ENCODE measurements around the gene PTPRG. TPM values are rescaled to one million over a fixed set of nuclear protein-coding genes. Genes with fewer than 3 reads are reported as not detected.
A peak's percentile ranks its signal among the peaks of the same experiment; 100 is the strongest.
"Not testable (repeated sequence)": the region's sequence is repeated elsewhere in the genome, so short reads cannot be mapped to it uniquely, and the experiment has no call there.

PTPRG gene
- polyA plus RNA-seq, 5 donors, result 28.0 to 55.8 (median 48.4) TPM

DNA sequence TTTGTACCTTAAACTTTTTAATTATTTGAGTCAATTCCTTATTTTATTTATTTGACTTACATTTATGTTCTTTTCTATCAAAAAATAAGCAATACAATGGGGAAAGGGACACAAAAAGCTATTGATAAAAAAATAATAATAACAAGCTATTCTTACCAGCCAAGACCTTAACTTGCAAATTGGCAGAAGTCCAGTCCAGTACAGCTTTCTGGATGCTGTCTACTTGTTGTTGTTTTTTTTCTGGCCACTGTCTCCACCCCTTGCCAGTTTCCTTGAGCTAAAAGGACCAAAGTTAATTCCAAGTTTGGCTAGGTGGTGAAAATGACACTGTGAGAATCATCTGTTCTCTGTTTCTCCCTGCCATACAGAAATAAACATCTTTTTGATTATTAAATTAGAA lies 232.2 kb downstream of the PTPRG start:
- no peak for DNase-seq

DNA sequence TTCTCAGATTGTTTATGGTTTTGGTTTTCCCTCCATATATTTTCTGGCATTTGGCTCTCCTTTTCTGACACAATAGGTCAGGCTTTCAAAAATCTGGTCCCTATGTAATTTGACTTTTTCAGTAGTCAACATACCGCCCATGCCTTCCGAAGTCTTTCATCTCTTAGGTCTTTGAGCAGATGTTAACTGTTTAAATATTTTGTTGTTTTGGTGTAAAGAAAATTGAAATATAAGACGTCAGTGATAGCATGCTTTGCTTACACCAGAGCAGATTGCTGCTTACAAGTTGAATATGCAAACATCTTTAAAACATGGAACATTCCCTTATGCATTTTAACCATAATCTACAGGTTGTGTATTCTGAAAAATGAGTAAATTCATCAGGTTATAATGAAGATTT lies 233.0 kb downstream of the PTPRG start:
- DNase-seq, result no peak

DNA sequence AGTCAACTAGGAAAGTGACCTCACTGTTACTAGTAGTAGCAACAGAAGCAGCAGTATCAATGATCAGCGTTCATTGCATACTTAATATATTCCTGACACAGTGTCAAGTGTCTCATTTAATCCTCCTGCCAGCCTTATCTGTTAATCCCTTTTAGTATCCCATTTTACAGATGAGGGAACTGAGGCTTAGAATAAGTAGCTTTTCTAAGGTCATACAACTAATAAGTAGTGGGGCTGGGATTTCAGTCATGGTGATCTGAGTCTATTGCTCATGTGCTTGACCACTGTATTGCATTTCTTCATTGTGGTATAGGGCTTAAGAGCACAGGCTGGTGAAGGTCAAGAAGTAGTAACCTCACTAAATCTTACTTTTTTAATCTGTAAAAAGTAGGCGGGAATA lies 233.6 kb downstream of the PTPRG start:
- DNase-seq, result no peak

DNA sequence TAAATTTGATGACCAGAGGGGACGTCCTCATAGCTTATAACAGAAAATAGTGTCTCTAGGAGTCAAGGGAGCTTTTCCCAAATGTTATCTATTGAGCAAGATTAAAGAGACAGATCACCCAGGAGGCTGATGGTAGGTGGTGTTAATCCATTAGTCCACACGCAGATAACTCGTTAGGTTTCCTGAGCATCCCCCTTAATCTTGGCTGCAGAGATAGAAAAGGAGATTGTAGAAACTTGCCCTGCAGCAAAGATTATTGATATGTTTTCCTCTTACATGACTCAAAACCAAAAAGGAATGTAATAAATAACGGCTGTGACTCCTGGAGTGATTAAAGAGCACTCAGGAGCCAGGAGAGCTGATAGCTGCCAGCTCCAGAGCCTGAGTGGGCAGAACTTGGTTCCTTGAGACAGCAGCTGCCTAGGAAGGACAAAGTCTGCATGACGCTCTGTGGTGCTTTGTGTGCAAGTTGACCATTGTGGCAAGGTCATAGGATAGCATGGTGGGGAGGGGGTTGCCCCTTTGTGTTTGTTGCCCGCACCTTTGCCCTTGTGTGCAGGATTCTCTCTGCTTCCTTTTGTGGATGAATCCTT lies 234.8 kb downstream of the PTPRG start:
- no peak for DNase-seq

DNA sequence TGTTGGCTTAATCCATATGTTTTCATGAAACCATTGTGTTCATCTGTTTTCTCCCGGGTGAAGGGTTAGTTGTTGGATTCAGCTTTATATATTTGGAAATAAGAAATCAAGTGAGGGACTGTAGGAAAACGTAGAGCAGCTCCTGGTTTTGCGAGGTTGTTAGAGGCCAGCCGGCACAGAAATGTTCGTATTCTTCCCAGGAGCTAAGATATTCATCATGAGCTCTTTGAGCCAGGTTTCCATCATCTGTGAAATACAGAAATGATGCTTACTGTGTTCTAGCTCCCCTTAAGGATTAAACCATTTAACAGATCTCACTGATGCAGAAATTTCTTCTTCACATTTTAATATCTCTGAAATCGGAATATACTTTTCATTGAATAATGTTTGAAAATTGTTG lies 235.5 kb downstream of the PTPRG start:
- no peak for DNase-seq

DNA sequence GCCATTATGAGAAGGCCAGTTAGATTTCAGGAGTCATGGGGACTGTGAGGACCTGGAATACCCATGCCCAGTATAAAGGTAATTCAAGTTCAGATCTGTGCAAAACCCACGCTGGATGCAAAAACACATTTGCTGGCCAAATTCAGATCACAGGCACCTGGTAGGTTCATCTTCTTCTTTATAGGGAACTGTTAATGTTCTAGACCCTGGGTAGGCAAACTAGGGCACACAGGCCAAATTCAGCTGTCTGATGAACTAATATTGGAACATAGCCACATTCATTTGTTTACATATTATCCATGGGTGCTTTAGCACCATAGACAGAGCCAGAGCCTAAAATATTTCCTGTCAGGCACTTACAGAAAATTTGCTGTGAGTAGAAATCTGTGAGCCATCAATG lies 241.4 kb downstream of the PTPRG start:
- no peak for DNase-seq

DNA sequence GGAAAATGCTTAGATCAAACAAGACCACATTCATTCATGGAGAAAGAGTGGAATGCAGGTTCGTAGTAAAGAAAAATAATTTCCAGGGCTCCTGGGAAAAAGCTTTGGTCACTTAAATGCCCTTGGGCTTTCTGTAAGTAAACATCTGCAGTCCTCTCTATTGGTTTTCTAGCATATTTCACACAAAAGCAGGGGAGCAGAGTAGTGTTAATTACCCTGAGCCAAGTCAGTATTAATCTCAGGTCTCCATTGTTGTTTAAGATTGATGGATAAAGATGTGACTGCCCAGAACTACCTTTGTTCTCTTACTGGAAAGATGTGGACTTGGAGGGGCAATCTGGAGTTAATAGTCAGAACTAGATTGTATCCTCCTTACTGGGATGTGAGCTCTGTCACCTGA lies 242.6 kb downstream of the PTPRG start:
- DNase-seq, result no peak

DNA sequence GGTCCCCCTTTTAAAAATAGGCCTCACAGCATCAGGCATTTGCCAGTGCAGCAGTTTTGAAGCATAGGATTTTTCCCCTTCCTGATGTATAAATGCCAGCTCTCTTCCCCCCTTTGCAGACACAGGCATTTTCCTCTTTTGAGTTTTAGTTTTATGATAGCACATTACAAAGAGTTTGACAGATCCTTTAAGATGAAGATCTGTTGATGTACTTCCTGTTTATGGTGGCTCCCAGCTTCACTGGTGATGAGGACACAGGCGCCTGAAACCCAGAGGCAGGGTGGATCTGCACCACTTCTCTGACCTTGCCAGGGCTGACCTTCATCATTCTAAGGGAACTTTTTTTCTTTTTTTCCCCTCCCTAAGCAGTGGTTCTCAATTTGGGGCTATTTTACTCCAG lies 243.4 kb downstream of the PTPRG start:
- no peak for DNase-seq

- DNase-seq, result no peak
Measured at GRCh38 chr3:61805510-61806080, 244.2 kb downstream of the PTPRG start.

DNA sequence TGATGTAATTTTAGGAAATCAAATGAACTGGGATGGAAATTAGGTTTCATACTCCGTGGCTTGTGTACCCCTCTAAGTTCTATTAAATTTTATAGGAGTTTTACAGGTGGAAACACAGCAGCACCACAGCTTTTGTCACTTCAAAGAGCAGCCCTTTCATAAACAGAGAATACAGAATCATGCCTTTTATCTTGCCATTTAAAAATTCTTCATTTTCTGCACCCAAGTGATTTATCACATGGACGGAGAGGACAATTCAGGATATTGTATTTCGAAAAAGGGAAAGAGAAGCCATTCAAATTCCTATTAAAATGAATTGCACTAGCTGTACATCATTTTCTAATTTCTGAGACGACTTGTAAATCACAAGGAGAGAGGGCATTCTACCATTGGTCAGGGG lies 245.4 kb downstream of the PTPRG start:
- no peak for DNase-seq

- no peak for DNase-seq
Measured at GRCh38 chr3:61807865-61808276, 246.5 kb downstream of the PTPRG start.

DNA sequence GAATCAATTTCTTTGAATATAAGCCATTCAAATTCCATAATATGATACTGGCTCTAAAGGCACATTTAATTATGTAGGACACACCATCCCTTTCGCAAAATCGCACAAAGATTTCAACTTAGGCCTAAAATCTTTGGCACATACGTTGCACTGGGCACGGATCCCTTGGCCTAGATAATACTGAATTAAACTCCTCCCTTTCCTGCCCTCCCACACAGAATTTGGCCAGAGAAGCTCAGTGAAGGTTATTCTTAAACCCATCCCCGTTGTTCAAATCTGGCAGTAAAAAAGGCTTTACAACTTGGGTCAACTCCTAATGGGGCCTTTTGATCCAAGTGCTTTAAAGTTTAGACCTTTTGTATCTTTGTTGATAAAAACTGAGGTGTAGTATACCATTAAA lies 247.2 kb downstream of the PTPRG start:
- peak; percentile 59 to 65 for DNase-seq

DNA sequence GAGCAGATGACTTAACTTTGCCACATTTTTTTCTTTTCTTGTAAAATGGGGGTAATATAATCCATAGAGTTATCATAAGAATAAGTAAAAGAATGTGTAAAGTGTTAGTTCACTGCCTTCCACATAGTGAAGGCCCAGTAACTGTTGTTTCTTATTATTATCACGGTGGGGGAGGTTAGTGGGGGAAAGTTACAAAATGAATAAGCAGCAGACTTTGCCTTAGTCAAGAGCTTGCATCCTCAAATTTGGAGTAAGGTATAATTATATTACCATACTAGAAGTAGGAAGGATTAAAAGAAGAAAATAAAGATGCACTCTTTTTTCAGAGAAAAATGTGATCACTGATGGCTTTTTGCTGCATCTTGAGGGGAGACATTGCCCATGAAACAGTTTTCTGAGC lies 247.6 kb downstream of the PTPRG start:
- no peak for DNase-seq

- DNase-seq, result peak; percentile 55 to 62
Measured at GRCh38 chr3:61809879-61810278, 248.5 kb downstream of the PTPRG start.

DNA sequence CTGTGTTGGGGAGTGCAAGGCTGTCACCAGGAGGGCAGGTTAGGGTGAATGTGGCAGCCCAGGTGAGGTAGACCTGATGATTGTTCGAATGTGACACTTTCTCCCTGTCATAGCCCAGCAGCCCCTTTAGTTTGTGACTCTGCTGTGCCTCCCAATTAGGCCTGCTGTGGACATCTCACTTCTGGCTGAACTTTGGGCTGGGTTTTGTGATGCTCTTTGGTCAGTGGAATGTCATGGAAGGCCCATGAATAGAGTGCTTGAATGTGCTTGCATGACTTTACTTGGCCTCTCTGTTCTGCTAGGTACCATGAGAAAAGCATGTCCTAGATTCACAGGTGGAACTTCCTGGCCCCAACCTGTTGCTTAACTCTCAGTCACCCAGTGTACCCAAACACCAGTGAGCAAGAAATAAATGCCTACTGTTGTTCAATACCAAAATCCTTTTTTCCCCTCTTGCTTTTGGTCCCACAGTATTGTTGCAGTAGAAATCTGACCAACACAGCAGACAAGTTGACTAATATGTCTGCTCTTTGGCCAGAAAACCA lies 249.7 kb downstream of the PTPRG start:
- DNase-seq, result no peak

GRCh38 chr3:61811652-61812051 lies 250.3 kb downstream of the PTPRG start:
- DNase-seq, result no peak

DNA sequence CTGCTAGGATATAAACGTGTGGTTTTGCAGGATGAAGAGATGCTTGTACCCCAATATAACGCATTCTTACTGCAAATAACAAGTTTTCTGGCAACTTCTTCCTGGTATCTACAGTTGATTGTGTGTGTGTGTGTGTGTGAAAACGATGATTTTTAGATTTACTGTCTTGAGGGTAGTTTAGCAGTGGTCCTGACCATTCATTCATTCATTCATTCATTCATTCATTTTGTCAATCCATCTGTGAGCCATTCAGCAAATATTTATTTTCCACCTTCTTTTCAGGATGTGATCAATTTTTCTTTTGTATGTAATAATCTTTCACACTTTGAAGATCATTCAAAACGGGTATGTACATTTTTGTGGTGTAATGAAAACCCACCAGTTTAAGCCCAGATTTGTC lies 250.7 kb downstream of the PTPRG start:
- no peak for DNase-seq

GRCh38 chr3:61812517-61812916 lies 251.1 kb downstream of the PTPRG start:
- DNase-seq, result no peak

DNA sequence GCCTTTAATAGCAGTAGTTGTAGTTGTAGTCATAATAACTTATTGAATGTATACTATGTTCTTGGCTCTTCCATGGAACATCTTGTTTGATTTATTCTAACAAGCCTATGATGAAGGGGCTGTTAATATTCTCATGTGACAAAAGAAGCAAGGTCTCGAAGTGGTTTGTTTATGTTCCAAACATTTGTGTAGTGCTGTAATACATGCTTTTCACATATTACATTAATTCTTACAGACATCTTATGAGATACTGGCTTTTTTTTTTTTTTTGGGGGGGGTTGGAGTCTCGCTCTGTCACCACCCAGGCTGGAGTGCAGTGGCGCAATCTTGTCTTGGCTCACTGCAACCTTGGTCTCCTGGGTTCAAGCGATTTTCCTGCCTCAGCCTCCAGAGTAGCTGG lies 252.3 kb downstream of the PTPRG start:
- DNase-seq, result no peak

DNA sequence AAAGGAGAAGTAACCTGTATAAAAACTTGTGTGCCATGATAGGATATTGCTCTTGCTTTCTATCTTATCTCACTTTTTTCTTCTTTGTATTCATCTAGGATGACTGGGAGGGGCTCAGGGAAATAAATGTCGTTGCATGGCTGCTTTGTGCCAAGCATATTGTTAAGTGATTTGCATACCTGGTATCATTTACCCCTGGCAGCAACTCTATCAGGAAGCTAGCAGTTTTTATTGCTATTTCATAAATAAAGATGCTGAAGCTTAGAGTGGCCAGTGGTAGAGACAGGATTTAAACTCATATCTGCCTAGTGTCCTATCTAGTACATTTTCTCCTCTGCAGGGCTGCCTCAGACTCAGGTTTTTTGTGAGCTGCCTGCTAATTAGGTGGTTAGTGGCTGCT lies 253.3 kb downstream of the PTPRG start:
- no peak for DNase-seq

- not testable (repeated sequence) for DNase-seq
Measured at GRCh38 chr3:61816304-61816703, 254.9 kb downstream of the PTPRG start.

GRCh38 chr3:61819861-61820260 lies 258.5 kb downstream of the PTPRG start:
- no peak for DNase-seq

DNA sequence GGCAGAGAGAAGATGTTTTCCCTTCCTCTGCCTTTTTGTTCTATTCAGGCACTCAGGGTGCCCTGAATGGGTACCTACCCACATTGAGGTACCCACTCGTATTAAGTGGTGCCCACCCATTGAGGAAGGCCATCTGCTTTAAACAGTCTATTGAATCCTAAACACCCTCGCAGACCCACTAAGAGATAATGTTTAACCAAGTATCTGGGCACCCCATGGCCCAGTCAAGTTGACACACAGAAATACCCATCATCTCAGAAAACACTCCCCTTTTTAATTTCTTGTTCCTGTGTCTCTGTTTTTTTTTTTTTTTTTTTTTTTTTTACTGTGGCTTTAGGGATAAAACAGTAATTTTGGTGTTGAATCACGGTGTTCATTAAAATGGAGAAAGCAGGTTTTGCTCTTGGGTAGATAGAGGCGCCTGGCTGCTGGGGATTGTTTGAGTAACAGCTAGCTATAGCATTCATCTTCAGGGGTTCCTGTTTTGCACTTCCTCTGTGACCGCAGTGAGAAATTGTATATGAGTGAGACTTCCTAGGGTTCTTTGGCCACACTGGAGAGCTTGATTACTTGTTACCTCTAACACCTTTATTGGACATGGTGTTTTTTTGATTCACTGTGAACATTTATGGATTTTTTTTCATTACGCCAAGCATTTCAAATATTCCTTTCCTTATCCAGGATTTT lies 259.1 kb downstream of the PTPRG start:
- no peak for DNase-seq

All from right lung (tissue), 5 donors.